Activated CD4-positive, alpha-beta memory T cell treated with anti-CD3 and anti-CD28 coated beads for 36 hours (primary cell): ENCODE results near the gene MREG. TPM values are rescaled to one million over a fixed set of nuclear protein-coding genes. Genes with fewer than 3 reads are reported as not detected.

Source experiments
- CTCF ChIA-PET: fragments of 350-600 bp; sonication (Branson Sonifier 250); formaldehyde crosslinking; loops from one replicate; lab custom pipeline; 2021; ENCODE audit warnings: antibody characterized with exemption, inconsistent platforms; lab: Charles Lee
- POLR2A ChIA-PET: fragments of 350-600 bp; sonication (Branson Sonifier 250); formaldehyde crosslinking; loops from one replicate; lab custom pipeline; 2021; ENCODE audit warnings: antibody characterized with exemption; lab: Charles Lee
- DNase-seq: peaks from one replicate; pipeline ENCODE4 v3.0.0-alpha.2; 2020
- H3K27ac Mint-ChIP-seq: one replicate; pipeline ENCODE4 v1.8.0; 2021; ENCODE audit warnings: mixed read lengths
- H3K27me3 Mint-ChIP-seq: one replicate; pipeline ENCODE4 v1.8.0; 2021; ENCODE audit warnings: mixed read lengths
- H3K36me3 Mint-ChIP-seq: one replicate; pipeline ENCODE4 v1.8.0; 2021; ENCODE audit warnings: mixed read lengths
- H3K4me1 Mint-ChIP-seq: one replicate; pipeline ENCODE4 v1.8.0; 2021; ENCODE audit warnings: low read depth, mixed read lengths
- H3K4me3 Mint-ChIP-seq: one replicate; pipeline ENCODE4 v1.8.0; 2021; ENCODE audit warnings: mild to moderate bottlenecking, mixed read lengths
- H3K9me3 Mint-ChIP-seq: one replicate; pipeline ENCODE4 v1.8.0; 2021; ENCODE audit warnings: mixed read lengths
- intact Hi-C: fragments of 100-400 bp; cut with micrococcal nuclease; formaldehyde crosslinking; loops from one replicate; pipeline ENCODE4 v1.15.1; 2023
- total RNA-seq, 2 experiments: library from RNA; stranded (reverse); gene quantifications; one replicate each; pipeline ENCODE4 v1.2.3, GENCODE V29; 2021

MREG gene
- total RNA-seq, 2 experiments from 2014 or later, result 10.2 to 10.4 TPM

- H3K27ac Mint-ChIP-seq, result no peak overlapping the region
- CTCF ChIA-PET, result interaction anchor here (0.6 to 1.5 kb wide), 2 partner anchors 17 to 50 kb away, joined by 3 to 4 read pairs; no protein-coding TSS in a partner anchor
Measured at GRCh38 chr2:215914054-215914776, 99.1 kb downstream of the MREG start.

GRCh38 chr2:215912299-215912842, 101.0 kb downstream of the MREG start:
- Mint-ChIP-seq H3K27me3 (peaks cover 23% of the 10 kb centered on the region), H3K36me3 (no peaks in the 10 kb centered on the region), H3K9me3 (no peaks in the 10 kb centered on the region), H3K27ac (no peak overlapping the region), H3K4me1 (no peaks in the 10 kb centered on the region), H3K4me3 (no peak overlapping the region)
- DNase-seq, result no peak
- CTCF ChIA-PET, result interaction anchor here (1.5 kb wide), 1 partner anchor 19 kb away, joined by 4 read pairs; no protein-coding TSS in a partner anchor
- POLR2A ChIA-PET, result no interaction called here
- intact Hi-C loops, result no loop called here

More at GRCh38 chr2:215914054-215914776, 99.1 kb downstream of the MREG start:
- intact Hi-C loops, result no loop called here
- Mint-ChIP-seq H3K27me3 (peaks cover 23% of the 10 kb centered on the region), H3K36me3 (no peaks in the 10 kb centered on the region), H3K4me3 (no peak overlapping the region), H3K4me1 (no peaks in the 10 kb centered on the region), H3K9me3 (no peaks in the 10 kb centered on the region)
- no peak for DNase-seq
- POLR2A ChIA-PET, result no interaction called here

- no peaks in the 10 kb centered on the region for H3K36me3 Mint-ChIP-seq
- intact Hi-C loops, result no loop called here
- no peaks in the 10 kb centered on the region for H3K9me3 Mint-ChIP-seq
- H3K27ac Mint-ChIP-seq, result no peak overlapping the region
- POLR2A ChIA-PET, result no interaction called here
- DNase-seq, result no peak
- H3K4me1 Mint-ChIP-seq, result no peaks in the 10 kb centered on the region
- H3K27me3 Mint-ChIP-seq, result peaks cover 23% of the 10 kb centered on the region
- CTCF ChIA-PET, result no interaction called here
- no peak overlapping the region for H3K4me3 Mint-ChIP-seq
Measured at GRCh38 chr2:215911301-215912085, 101.9 kb downstream of the MREG start.

GRCh38 chr2:215910180-215910579, 103.2 kb downstream of the MREG start:
- H3K36me3 Mint-ChIP-seq, result no peaks in the 10 kb centered on the region
- ChIA-PET CTCF (interaction anchor here (1.0 kb wide), 1 partner anchor 21 kb away, joined by 3 read pairs; no protein-coding TSS in a partner anchor), POLR2A (no interaction called here)
- H3K4me3 Mint-ChIP-seq, result no peak overlapping the region
- intact Hi-C loops, result no loop called here
- DNase-seq, result no peak
- H3K4me1 Mint-ChIP-seq, result no peaks in the 10 kb centered on the region
- H3K27ac Mint-ChIP-seq, result no peak overlapping the region
- H3K27me3 Mint-ChIP-seq, result peaks cover 20% of the 10 kb centered on the region
- H3K9me3 Mint-ChIP-seq, result no peaks in the 10 kb centered on the region

GRCh38 chr2:215907147-215907546, 106.2 kb downstream of the MREG start:
- CTCF ChIA-PET, result no interaction called here
- Mint-ChIP-seq H3K27ac (no peak overlapping the region), H3K4me3 (no peak overlapping the region), H3K27me3 (peaks cover 22% of the 10 kb centered on the region), H3K4me1 (no peaks in the 10 kb centered on the region), H3K36me3 (no peaks in the 10 kb centered on the region), H3K9me3 (no peaks in the 10 kb centered on the region)
- intact Hi-C loops, result no loop called here
- POLR2A ChIA-PET, result no interaction called here
- no peak for DNase-seq

GRCh38 chr2:215906458-215906857, 106.9 kb downstream of the MREG start:
- POLR2A ChIA-PET, result no interaction called here

GRCh38 chr2:215905691-215906090, 107.7 kb downstream of the MREG start:
- ChIA-PET POLR2A (no interaction called here), CTCF (interaction anchor here (0.7 kb wide), 1 partner anchor 25 kb away, joined by 3 read pairs; no protein-coding TSS in a partner anchor)
- no peak for DNase-seq
- Mint-ChIP-seq H3K27me3 (peaks cover 21% of the 10 kb centered on the region), H3K4me3 (no peak overlapping the region), H3K27ac (no peak overlapping the region), H3K9me3 (no peaks in the 10 kb centered on the region), H3K4me1 (peaks cover 6% of the 10 kb centered on the region), H3K36me3 (no peaks in the 10 kb centered on the region)
- intact Hi-C loops, result no loop called here

More at GRCh38 chr2:215906458-215906857, 106.9 kb downstream of the MREG start:
- peaks cover 23% of the 10 kb centered on the region for H3K27me3 Mint-ChIP-seq
- H3K9me3 Mint-ChIP-seq, result no peaks in the 10 kb centered on the region
- no peak overlapping the region for H3K27ac Mint-ChIP-seq
- H3K4me3 Mint-ChIP-seq, result no peak overlapping the region
- CTCF ChIA-PET, result interaction anchor here (0.7 kb wide), 1 partner anchor 24 kb away, joined by 3 read pairs; no protein-coding TSS in a partner anchor
- intact Hi-C loops, result no loop called here
- peaks cover 2% of the 10 kb centered on the region for H3K4me1 Mint-ChIP-seq
- DNase-seq, result no peak
- H3K36me3 Mint-ChIP-seq, result no peaks in the 10 kb centered on the region

GRCh38 chr2:215904101-215904500, 109.2 kb downstream of the MREG start:
- H3K4me1 Mint-ChIP-seq, result peaks cover 6% of the 10 kb centered on the region
- DNase-seq, result no peak
- H3K4me3 Mint-ChIP-seq, result no peak overlapping the region
- no peaks in the 10 kb centered on the region for H3K9me3 Mint-ChIP-seq
- H3K36me3 Mint-ChIP-seq, result no peaks in the 10 kb centered on the region
- POLR2A ChIA-PET, result no interaction called here
- H3K27me3 Mint-ChIP-seq, result peaks cover 16% of the 10 kb centered on the region
- H3K27ac Mint-ChIP-seq, result no peak overlapping the region
- intact Hi-C loops, result no loop called here
- CTCF ChIA-PET, result interaction anchor here (2.3 kb wide), 1 partner anchor 27 kb away, joined by 7 read pairs; no protein-coding TSS in a partner anchor

- Mint-ChIP-seq H3K9me3 (no peaks in the 10 kb centered on the region), H3K4me3 (no peak overlapping the region), H3K27ac (no peak overlapping the region), H3K36me3 (no peaks in the 10 kb centered on the region), H3K27me3 (peaks cover 16% of the 10 kb centered on the region), H3K4me1 (peaks cover 6% of the 10 kb centered on the region)
- ChIA-PET CTCF (interaction anchor here (0.6 to 2.3 kb wide), 3 partner anchors 17 to 358 kb away, joined by 3 to 7 read pairs (median 4); no protein-coding TSS in a partner anchor), POLR2A (no interaction called here)
- intact Hi-C loops, result no loop called here
- no peak for DNase-seq
Measured at GRCh38 chr2:215903203-215903602, 110.1 kb downstream of the MREG start.

GRCh38 chr2:215901796-215902195, 111.6 kb downstream of the MREG start:
- Mint-ChIP-seq H3K36me3 (no peaks in the 10 kb centered on the region), H3K4me1 (peaks cover 6% of the 10 kb centered on the region), H3K9me3 (no peaks in the 10 kb centered on the region), H3K4me3 (no peak overlapping the region), H3K27me3 (peaks cover 16% of the 10 kb centered on the region), H3K27ac (no peak overlapping the region)
- intact Hi-C loops, result no loop called here
- ChIA-PET CTCF (interaction anchor here (2.3 kb wide), 1 partner anchor 30 kb away, joined by 7 read pairs; no protein-coding TSS in a partner anchor), POLR2A (no interaction called here)
- no peak for DNase-seq

GRCh38 chr2:215900843-215901242, 112.5 kb downstream of the MREG start:
- no peak overlapping the region for H3K27ac Mint-ChIP-seq

GRCh38 chr2:215900203-215900611, 113.1 kb downstream of the MREG start:
- H3K9me3 Mint-ChIP-seq, result no peaks in the 10 kb centered on the region
- peaks cover 6% of the 10 kb centered on the region for H3K4me1 Mint-ChIP-seq
- ChIA-PET CTCF (no interaction called here), POLR2A (no interaction called here)
- intact Hi-C loops, result no loop called here
- H3K27ac Mint-ChIP-seq, result no peak overlapping the region
- H3K27me3 Mint-ChIP-seq, result peaks cover 16% of the 10 kb centered on the region
- DNase-seq, result no peak
- H3K36me3 Mint-ChIP-seq, result no peaks in the 10 kb centered on the region
- H3K4me3 Mint-ChIP-seq, result no peak overlapping the region

More at GRCh38 chr2:215900843-215901242, 112.5 kb downstream of the MREG start:
- ChIA-PET POLR2A (no interaction called here), CTCF (no interaction called here)
- H3K4me3 Mint-ChIP-seq, result no peak overlapping the region
- no peak for DNase-seq
- H3K4me1 Mint-ChIP-seq, result peaks cover 6% of the 10 kb centered on the region
- no peaks in the 10 kb centered on the region for H3K36me3 Mint-ChIP-seq
- peaks cover 16% of the 10 kb centered on the region for H3K27me3 Mint-ChIP-seq
- intact Hi-C loops, result no loop called here
- no peaks in the 10 kb centered on the region for H3K9me3 Mint-ChIP-seq
